ENCODE results near the gene HIC1.

- TF ChIP-seq CTCF (conservative IDR thresholded peaks at IDR 0.05; ENCODE audit: low read depth, low read length) (no peak), BHLHE40 (IDR thresholded peaks at IDR 0.05; ENCODE audit: low read depth, low read length) (no peak), RAD21 (IDR thresholded peaks at IDR 0.05; ENCODE audit: low read length) (no peak), CEBPB (IDR thresholded peaks at IDR 0.05; ENCODE audit: low read depth, low read length) (no peak), MAFK (IDR thresholded peaks at IDR 0.05; ENCODE audit: low read depth, low read length) (no peak)
These were observed 50.8 kb downstream of the HIC1 start for GRCh38 chr17:2105663-2106062.
